Measurements from ENCODE around the gene CEP85L.

Gene CEP85L

GRCh38 chr6:118674772-118675171 is 23.4 kb upstream of the CEP85L start:
- no peak for TF ChIP-seq CTCF (IDR thresholded peaks at IDR 0.05; ENCODE audit: low read depth, low read length, missing control alignments)
- H3K4me3 ChIP-seq (ENCODE audit: low read depth, low read length) = no peak overlapping the region
- in situ Hi-C loops (cut with HindIII; ENCODE audit: low sequenced_read_pairs) = no loop called here
- no peak for DNase-seq (ENCODE audit: low read depth)

- in situ Hi-C loops (cut with HindIII; ENCODE audit: low sequenced_read_pairs) = no loop called here
- DNase-seq (ENCODE audit: low read depth) = no peak
- TF ChIP-seq CTCF (IDR thresholded peaks at IDR 0.05; ENCODE audit: low read depth, low read length, missing control alignments) = no peak
- no peak overlapping the region for H3K4me3 ChIP-seq (ENCODE audit: low read depth, low read length)
These were observed 21.3 kb upstream of the CEP85L start for GRCh38 chr6:118672678-118673077.

GRCh38 chr6:118669561-118669960 is 18.2 kb upstream of the CEP85L start:
- no peak overlapping the region for H3K4me3 ChIP-seq (ENCODE audit: low read depth, low read length)
- in situ Hi-C loops (cut with HindIII; ENCODE audit: low sequenced_read_pairs) = no loop called here
- no peak for DNase-seq (ENCODE audit: low read depth)
- no peak for TF ChIP-seq CTCF (IDR thresholded peaks at IDR 0.05; ENCODE audit: low read depth, low read length, missing control alignments)

GRCh38 chr6:118668761-118669385 is 17.5 kb upstream of the CEP85L start:
- in situ Hi-C loops (cut with HindIII; ENCODE audit: low sequenced_read_pairs) = no loop called here
- no peak for TF ChIP-seq CTCF (IDR thresholded peaks at IDR 0.05; ENCODE audit: low read depth, low read length, missing control alignments)
- no peak overlapping the region for H3K4me3 ChIP-seq (ENCODE audit: low read depth, low read length)
- DNase-seq (ENCODE audit: low read depth) = peak; percentile 48

- H3K4me3 ChIP-seq (ENCODE audit: low read depth, low read length) = no peak overlapping the region
- no peak for DNase-seq (ENCODE audit: low read depth)
- TF ChIP-seq CTCF (IDR thresholded peaks at IDR 0.05; ENCODE audit: low read depth, low read length, missing control alignments) = no peak
- in situ Hi-C loops (cut with HindIII; ENCODE audit: low sequenced_read_pairs) = no loop called here
These were observed 16.6 kb upstream of the CEP85L start for GRCh38 chr6:118667988-118668387.

- TF ChIP-seq CTCF (IDR thresholded peaks at IDR 0.05; ENCODE audit: low read depth, low read length, missing control alignments) = no peak
- in situ Hi-C loops (cut with HindIII; ENCODE audit: low sequenced_read_pairs) = no loop called here
- no peak overlapping the region for H3K4me3 ChIP-seq (ENCODE audit: low read depth, low read length)
- no peak for DNase-seq (ENCODE audit: low read depth)
These were observed 13.6 kb upstream of the CEP85L start for GRCh38 chr6:118665011-118665410.

Measured in astrocyte of the cerebellum (primary cell).